ENCODE measurements around the gene EPB41L5.

Gene EPB41L5

DNA sequence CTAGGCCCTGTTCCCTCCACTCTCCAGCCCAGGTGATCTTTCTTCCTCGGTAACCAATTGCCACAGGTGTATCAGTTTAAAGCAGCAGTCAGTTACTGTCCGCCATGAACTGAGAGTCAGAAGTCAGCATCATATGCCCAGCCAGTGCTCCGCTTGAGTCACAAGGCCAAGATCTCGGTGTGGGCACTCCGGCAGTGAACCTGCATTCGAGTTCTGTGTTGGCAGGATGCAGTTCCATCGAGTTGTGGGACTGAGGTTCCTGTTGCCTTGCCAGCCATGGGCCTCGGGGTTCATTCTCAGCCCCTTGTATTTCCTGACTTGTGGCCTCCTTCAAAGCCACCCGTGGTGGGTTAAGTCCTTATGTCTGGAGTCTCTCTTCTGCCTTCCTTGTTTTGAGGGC, 213.4 kb downstream of the EPB41L5 start:
- DNase-seq = no peak

DNA sequence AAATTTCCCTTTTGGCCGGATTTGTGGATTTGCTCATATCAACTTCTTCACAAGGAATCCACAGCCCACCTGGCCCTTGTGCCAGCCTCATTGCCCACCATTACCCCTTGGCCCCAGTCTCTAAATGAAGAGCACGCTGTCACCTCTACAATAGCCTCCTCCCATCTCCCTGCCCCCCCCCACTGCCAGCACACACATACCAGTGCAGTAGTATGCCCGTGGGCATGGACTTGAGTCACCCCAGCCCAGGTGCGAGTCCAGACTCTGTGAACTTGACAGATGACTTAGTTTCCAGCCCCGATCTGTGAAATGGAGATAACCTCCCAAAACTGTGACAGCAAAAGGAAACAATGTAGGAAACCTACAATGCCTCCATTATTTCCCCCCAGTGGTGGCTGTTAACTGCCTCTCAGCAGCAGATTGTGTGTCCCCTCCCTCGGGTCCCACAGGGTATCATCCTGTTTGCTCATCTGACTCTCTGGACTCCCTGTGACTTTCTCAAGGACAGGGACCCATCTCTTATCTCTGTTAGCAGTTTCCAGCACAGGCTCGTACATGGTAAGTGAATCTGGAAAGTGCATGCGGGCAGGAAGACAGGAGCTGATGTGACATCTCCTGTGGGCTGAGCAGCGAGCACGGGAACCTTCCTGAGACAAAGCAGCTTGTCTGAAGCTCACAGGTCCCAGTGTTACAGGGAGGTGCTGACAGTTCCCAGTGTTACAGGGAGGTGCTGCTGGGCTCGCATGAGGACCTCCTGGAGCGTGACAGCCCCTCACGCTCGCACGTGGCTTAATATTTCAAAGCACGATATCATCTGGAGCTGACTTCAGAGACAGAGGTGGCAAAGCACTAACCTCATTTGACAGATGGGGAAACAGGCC, 214.5 kb downstream of the EPB41L5 start:
- DNase-seq = no peak

DNA sequence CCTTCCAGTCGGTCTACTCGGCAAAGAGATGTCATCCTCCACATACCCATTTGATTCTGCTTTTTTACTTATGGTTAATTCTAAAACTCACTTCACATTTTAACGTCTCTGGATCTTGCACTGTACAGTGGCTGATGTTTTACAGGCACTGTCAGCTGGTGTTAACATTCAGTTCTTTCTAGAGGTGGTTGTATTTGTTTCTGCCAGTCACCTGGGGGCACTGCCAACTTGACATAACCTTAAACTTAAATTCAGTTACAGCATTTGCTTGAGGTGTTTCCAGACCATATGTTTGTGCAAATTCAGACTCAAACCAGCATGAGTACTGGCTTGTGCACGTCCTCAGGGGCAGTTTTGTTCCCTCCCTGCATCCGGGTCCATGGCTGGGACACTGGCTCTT, 215.6 kb downstream of the EPB41L5 start:
- DNase-seq = no peak
